Mesendoderm (in vitro differentiated cells): Measurements from ENCODE around the gene AOPEP.

Experiments
- DNase-seq: peaks from one replicate; pipeline ENCODE4 v3.0.0; 2013
- H2AK5ac ChIP-seq: 2 replicates; pipeline ENCODE4 v1.6.1; 2013; ENCODE audit warnings: low read length, inconsistent platforms
- H2BK120ac ChIP-seq: 2 replicates; pipeline ENCODE4 v1.6.1; 2013; ENCODE audit warnings: low read depth, mild to moderate bottlenecking, low read length, moderate library complexity, mixed read lengths
- H2BK15ac ChIP-seq: replicated peaks from 2 replicates; pipeline ENCODE4 v1.6.1; 2013; ENCODE audit warnings: low read depth, mild to moderate bottlenecking, moderate library complexity
- H2BK5ac ChIP-seq: 2 replicates; pipeline ENCODE4 v1.6.1; 2013; ENCODE audit warnings: low read length, inconsistent platforms
- H3K18ac ChIP-seq: 2 replicates; pipeline ENCODE4 v1.6.1; 2013; ENCODE audit warnings: mild to moderate bottlenecking, low read length, mixed read lengths
- H3K23ac ChIP-seq: one replicate; pipeline ENCODE4 v1.6.1; 2013; ENCODE audit warnings: low read length
- H3K27ac ChIP-seq: 2 replicates; pipeline ENCODE4 v1.5.1; 2013; ENCODE audit warnings: low read depth, mild to moderate bottlenecking, inconsistent platforms, low read length, moderate library complexity
- H3K27me3 ChIP-seq: 2 replicates; pipeline ENCODE4 v1.6.1; 2013; ENCODE audit warnings: low read length, control low read depth, mild to moderate bottlenecking, inconsistent platforms; ENCODE audit not compliant: insufficient read depth, poor library complexity
- H3K36me3 ChIP-seq: 2 replicates; pipeline ENCODE4 v1.6.1; 2013; ENCODE audit warnings: low read length, inconsistent platforms; ENCODE audit not compliant: control insufficient read depth, insufficient read depth
- H3K4ac ChIP-seq: one replicate; pipeline ENCODE4 v1.6.1; 2013; ENCODE audit warnings: low read depth, mild to moderate bottlenecking, low read length, moderate library complexity
- H3K4me1 ChIP-seq: 2 replicates; pipeline ENCODE4 v1.6.1; 2013; ENCODE audit warnings: low read depth, low read length, inconsistent platforms; ENCODE audit not compliant: control insufficient read depth
- H3K4me2 ChIP-seq: 2 replicates; pipeline ENCODE4 v1.6.1; 2013; ENCODE audit warnings: low read length
- H3K4me3 ChIP-seq: 2 replicates; pipeline ENCODE4 v1.5.1; 2013; ENCODE audit warnings: mild to moderate bottlenecking, low read length
- H3K56ac ChIP-seq: one replicate; pipeline ENCODE4 v1.6.1; 2013; ENCODE audit warnings: low read length
- H3K79me1 ChIP-seq: 2 replicates; pipeline ENCODE4 v1.6.1; 2013; ENCODE audit warnings: low read length, inconsistent platforms
- H3K79me2 ChIP-seq: 2 replicates; pipeline ENCODE4 v1.6.1; 2013; ENCODE audit warnings: mild to moderate bottlenecking, low read length; ENCODE audit not compliant: control insufficient read depth, insufficient read depth
- H3K9ac ChIP-seq: 2 replicates; pipeline ENCODE4 v1.6.1; 2013; ENCODE audit warnings: low read length, inconsistent platforms
- H4K5ac ChIP-seq: one replicate; pipeline ENCODE4 v1.6.1; 2013; ENCODE audit warnings: low read length
- H4K8ac ChIP-seq: one replicate; pipeline ENCODE4 v1.6.1; 2013; ENCODE audit warnings: low read depth, mild to moderate bottlenecking, control low read depth, low read length, moderate library complexity
- WGBS: extraction: QIAGEN DNeasy Blood & Tissue Kit; methylation state at CpG from one replicate; pipeline ENCODE4 v1.1.7; 2013; ENCODE audit warnings: low lambda C conversion rate, missing lambda C conversion rate; ENCODE audit not compliant: insufficient coverage; ENCODE audit errors: extremely low coverage; 5-methylcytosine and 5-hydroxymethylcytosine counted together

Gene AOPEP

DNA sequence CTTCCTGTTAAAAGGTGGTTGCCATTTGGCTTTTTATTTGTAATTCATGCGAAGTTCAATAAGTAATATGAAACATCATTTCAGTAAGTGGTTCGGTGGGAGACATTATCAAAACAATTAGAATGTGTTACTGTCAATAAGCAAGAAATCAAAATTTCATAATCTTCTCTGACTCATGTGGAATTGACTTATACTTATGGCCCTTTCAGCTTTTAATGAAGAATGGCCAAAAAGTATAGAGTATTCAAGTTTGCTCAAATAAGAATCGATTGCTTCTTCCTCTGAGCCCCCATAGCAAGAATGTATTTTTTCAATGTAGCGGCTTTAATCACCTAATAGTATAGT is 174.5 kb downstream of the AOPEP start:
- H3K36me3 ChIP-seq: no peaks in the 10 kb centered on the region
- H3K4me1 ChIP-seq: no peaks in the 10 kb centered on the region
- no peak overlapping the region for H3K18ac ChIP-seq
- H3K9ac ChIP-seq: no peak overlapping the region
- no peak for DNase-seq
- H4K8ac ChIP-seq: no peak overlapping the region
- H3K79me1 ChIP-seq: no peaks in the 10 kb centered on the region
- H3K56ac ChIP-seq: no peak overlapping the region
- H3K79me2 ChIP-seq: no peaks in the 10 kb centered on the region
- H3K27me3 ChIP-seq: no peaks in the 10 kb centered on the region
- H2BK120ac ChIP-seq: no peak overlapping the region
- H3K4me3 ChIP-seq: no peak overlapping the region
- H3K27ac ChIP-seq: no peak overlapping the region
- no CpG with 5 or more reads among the region's 4 CpGs for WGBS
- H2BK15ac ChIP-seq: no peak overlapping the region
- no peak overlapping the region for H2BK5ac ChIP-seq
- no peak overlapping the region for H2AK5ac ChIP-seq
- no peak overlapping the region for H3K23ac ChIP-seq
- H3K4ac ChIP-seq: no peak overlapping the region
- H3K4me2 ChIP-seq: no peak overlapping the region
- no peak overlapping the region for H4K5ac ChIP-seq

DNA sequence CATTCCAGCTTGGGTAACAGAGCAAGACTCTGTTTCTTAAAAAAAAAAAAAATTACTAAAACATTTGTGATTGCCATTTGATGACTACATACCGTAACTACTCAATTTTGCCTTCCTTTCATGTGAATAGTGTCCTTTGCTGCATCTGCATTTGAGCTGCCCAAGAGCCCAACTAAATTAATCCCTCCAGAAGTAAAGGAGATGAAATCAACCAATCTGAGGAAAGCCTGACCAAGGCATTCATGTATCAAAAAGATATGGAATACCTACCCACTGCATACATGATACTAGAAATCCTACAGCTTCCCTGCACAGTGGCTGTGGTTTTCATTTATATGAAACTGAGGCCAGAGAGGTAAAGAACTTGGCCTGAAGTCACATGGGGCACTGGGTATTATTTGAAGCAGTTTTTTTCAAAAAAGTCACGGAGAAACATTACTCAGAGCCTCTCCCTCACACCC is 177.5 kb downstream of the AOPEP start:
- Histone ChIP-seq H3K23ac (no peak overlapping the region), H3K18ac (no peak overlapping the region), H3K56ac (no peak overlapping the region), H3K79me1 (no peaks in the 10 kb centered on the region), H3K27me3 (no peaks in the 10 kb centered on the region), H2BK15ac (no peak overlapping the region), H2BK5ac (no peak overlapping the region), H4K8ac (no peak overlapping the region), H2AK5ac (no peak overlapping the region), H2BK120ac (no peak overlapping the region), H3K4ac (no peak overlapping the region), H3K4me2 (no peak overlapping the region), H4K5ac (no peak overlapping the region), H3K27ac (no peak overlapping the region), H3K4me3 (no peak overlapping the region), H3K9ac (no peak overlapping the region), H3K4me1 (peaks cover 11% of the 10 kb centered on the region), H3K36me3 (no peaks in the 10 kb centered on the region), H3K79me2 (no peaks in the 10 kb centered on the region)
- no peak for DNase-seq
- WGBS: no CpG with 5 or more reads among the region's 2 CpGs

DNA sequence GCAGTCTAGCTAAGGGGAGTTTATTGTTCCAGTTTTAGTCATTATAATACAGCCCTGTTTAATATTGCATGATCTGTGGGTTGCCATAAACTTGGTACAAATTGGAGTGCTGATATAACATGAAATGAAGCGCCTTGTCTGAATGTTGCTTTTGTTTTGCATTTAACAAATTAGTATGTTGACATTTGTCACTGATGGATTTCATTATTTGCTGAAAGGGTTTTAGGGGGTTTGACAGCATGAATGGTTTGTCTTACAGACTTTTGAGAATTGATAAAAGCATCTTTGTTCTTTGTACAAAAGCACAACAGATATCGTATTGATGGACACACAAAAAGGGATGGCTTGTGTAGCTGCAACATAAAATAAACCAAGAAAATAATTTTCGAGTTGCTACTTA is 178.3 kb downstream of the AOPEP start:
- no CpG with 5 or more reads among the region's 3 CpGs for WGBS
- H3K4me1 ChIP-seq: peaks cover 14% of the 10 kb centered on the region
- H3K27ac ChIP-seq: no peak overlapping the region

DNA sequence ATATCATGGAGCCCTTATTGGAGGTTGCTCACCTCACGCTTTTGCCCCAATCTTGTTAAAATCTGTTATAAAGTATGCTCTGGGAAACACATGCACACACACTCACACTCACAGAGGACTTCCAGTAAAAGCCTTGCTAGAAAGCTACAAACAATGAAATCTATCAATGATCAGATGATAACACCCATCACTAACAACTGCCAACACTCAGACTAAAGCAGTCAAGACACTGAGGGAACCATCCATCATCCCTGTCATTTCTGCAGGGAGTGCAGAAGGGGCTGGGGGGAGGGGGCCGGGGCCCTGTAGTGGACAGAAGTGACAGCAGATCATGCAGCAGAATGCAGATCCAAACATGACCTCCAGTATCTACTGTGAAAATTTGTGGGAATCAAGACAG is 179.1 kb downstream of the AOPEP start:
- H2AK5ac ChIP-seq: no peak overlapping the region
- H3K4me1 ChIP-seq: peaks cover 21% of the 10 kb centered on the region
- DNase-seq: no peak
- no peak overlapping the region for H3K23ac ChIP-seq
- no peak overlapping the region for H3K56ac ChIP-seq
- H2BK15ac ChIP-seq: no peak overlapping the region
- H4K8ac ChIP-seq: no peak overlapping the region
- no peak overlapping the region for H3K4me2 ChIP-seq
- H3K4me3 ChIP-seq: no peak overlapping the region
- no peak overlapping the region for H3K18ac ChIP-seq
- H2BK5ac ChIP-seq: no peak overlapping the region
- H3K27ac ChIP-seq: no peak overlapping the region
- WGBS: no CpG with 5 or more reads among the region's 2 CpGs
- H3K27me3 ChIP-seq: no peaks in the 10 kb centered on the region
- no peak overlapping the region for H3K4ac ChIP-seq
- no peaks in the 10 kb centered on the region for H3K36me3 ChIP-seq
- H2BK120ac ChIP-seq: no peak overlapping the region
- no peaks in the 10 kb centered on the region for H3K79me2 ChIP-seq
- H3K9ac ChIP-seq: no peak overlapping the region
- no peak overlapping the region for H4K5ac ChIP-seq
- no peaks in the 10 kb centered on the region for H3K79me1 ChIP-seq

More for the DNA sequence above, 178.3 kb downstream of the AOPEP start:
- no peak overlapping the region for H3K9ac ChIP-seq
- H3K79me2 ChIP-seq: no peaks in the 10 kb centered on the region
- H3K4me3 ChIP-seq: no peak overlapping the region
- no peaks in the 10 kb centered on the region for H3K27me3 ChIP-seq
- no peak overlapping the region for H2BK15ac ChIP-seq
- no peak overlapping the region for H2BK5ac ChIP-seq
- no peak overlapping the region for H4K5ac ChIP-seq
- no peak overlapping the region for H2AK5ac ChIP-seq
- no peaks in the 10 kb centered on the region for H3K79me1 ChIP-seq
- H3K18ac ChIP-seq: no peak overlapping the region
- H2BK120ac ChIP-seq: no peak overlapping the region
- H4K8ac ChIP-seq: no peak overlapping the region
- DNase-seq: no peak
- no peak overlapping the region for H3K4me2 ChIP-seq
- H3K36me3 ChIP-seq: no peaks in the 10 kb centered on the region
- no peak overlapping the region for H3K23ac ChIP-seq
- H3K4ac ChIP-seq: no peak overlapping the region
- no peak overlapping the region for H3K56ac ChIP-seq

DNA sequence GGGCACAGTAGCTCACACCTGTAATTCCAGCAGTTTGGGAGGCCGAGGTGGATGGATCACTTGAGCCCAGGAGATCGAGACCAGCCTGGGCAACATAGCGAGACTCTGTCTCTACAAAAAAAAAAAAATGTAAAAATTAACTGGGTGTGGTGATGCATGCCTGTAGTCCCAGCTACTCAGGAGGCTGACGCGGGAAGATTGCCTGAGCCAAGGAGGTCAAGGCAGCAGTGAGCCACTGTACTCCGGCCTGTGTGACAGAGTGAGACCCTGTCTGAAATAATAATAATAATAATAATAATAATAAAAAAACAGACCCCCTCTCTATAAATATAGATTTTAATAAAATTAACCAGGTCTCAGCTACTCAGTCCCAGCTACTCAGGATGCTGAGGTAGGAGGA is 179.7 kb downstream of the AOPEP start:
- no peak overlapping the region for H3K23ac ChIP-seq
- H3K79me1 ChIP-seq: no peaks in the 10 kb centered on the region
- no peak overlapping the region for H3K4ac ChIP-seq
- no peak overlapping the region for H3K56ac ChIP-seq
- WGBS: no CpG with 5 or more reads among the region's 6 CpGs
- H4K8ac ChIP-seq: no peak overlapping the region
- H2BK15ac ChIP-seq: no peak overlapping the region
- H4K5ac ChIP-seq: no peak overlapping the region
- no peak overlapping the region for H3K4me2 ChIP-seq
- no peaks in the 10 kb centered on the region for H3K27me3 ChIP-seq
- peaks cover 27% of the 10 kb centered on the region for H3K4me1 ChIP-seq
- H3K79me2 ChIP-seq: no peaks in the 10 kb centered on the region
- no peaks in the 10 kb centered on the region for H3K36me3 ChIP-seq
- H2BK120ac ChIP-seq: no peak overlapping the region
- H2BK5ac ChIP-seq: no peak overlapping the region
- H3K4me3 ChIP-seq: no peak overlapping the region
- H3K18ac ChIP-seq: no peak overlapping the region
- H3K27ac ChIP-seq: no peak overlapping the region
- H3K9ac ChIP-seq: no peak overlapping the region
- DNase-seq: no peak
- H2AK5ac ChIP-seq: no peak overlapping the region

DNA sequence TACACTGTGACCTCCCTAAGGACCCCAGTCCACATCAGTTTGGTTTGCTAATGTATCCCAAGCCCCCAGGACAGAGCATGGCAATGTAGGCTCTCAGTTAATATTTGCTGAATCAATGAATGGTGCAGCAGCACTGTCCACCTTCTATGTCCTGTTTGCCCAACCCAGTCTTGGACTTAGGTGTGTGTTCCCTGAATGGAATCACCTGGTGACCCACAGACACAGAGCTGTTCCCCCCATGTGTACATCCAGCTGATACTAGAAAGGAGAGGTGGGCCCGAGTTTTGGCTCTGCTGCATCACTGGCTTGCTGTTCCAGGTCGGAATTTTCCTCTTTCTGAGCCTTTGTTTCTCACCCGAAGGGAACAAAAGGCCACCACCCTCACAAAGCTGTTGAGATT is 180.2 kb downstream of the AOPEP start:
- no peak overlapping the region for H2BK5ac ChIP-seq
- H3K27me3 ChIP-seq: no peaks in the 10 kb centered on the region
- H3K4ac ChIP-seq: no peak overlapping the region
- no peak overlapping the region for H3K23ac ChIP-seq
- no peaks in the 10 kb centered on the region for H3K79me2 ChIP-seq
- DNase-seq: no peak
- H3K27ac ChIP-seq: no peak overlapping the region
- H3K36me3 ChIP-seq: no peaks in the 10 kb centered on the region
- H3K79me1 ChIP-seq: no peaks in the 10 kb centered on the region
- H3K4me2 ChIP-seq: no peak overlapping the region
- H2AK5ac ChIP-seq: no peak overlapping the region
- H3K4me1 ChIP-seq: peaks cover 31% of the 10 kb centered on the region
- H3K4me3 ChIP-seq: no peak overlapping the region
- no peak overlapping the region for H4K8ac ChIP-seq
- no CpG with 5 or more reads among the region's 3 CpGs for WGBS
- no peak overlapping the region for H3K18ac ChIP-seq
- no peak overlapping the region for H3K9ac ChIP-seq
- H3K56ac ChIP-seq: no peak overlapping the region
- H2BK120ac ChIP-seq: no peak overlapping the region
- no peak overlapping the region for H4K5ac ChIP-seq
- no peak overlapping the region for H2BK15ac ChIP-seq
